SJSA1 (cell line): ENCODE data around the gene VSTM4. TPM values are rescaled to one million over a fixed set of nuclear protein-coding genes. Genes with fewer than 3 reads are reported as not detected.

ENCODE experiments used
- DNase-seq, 2 experiments: peaks; one replicate each; pipeline ENCODE4 v3.0.0-alpha.2; 2015 to 2020; ENCODE audit warnings: low spot score in 2 of 2, low read depth in 1 of 2
- H3K27ac ChIP-seq: fragments of 250-450 bp; sonication (Bioruptor Pico); 2 replicates; pipeline ENCODE4 v1.5.1; 2020; ENCODE audit warnings: mild to moderate bottlenecking, moderate library complexity
- H3K27me3 ChIP-seq: fragments of 250-450 bp; sonication (Bioruptor Pico); replicated peaks from 2 replicates; pipeline ENCODE4 v1.5.1; 2020; ENCODE audit warnings: mild to moderate bottlenecking, moderate library complexity
- H3K36me3 ChIP-seq: fragments of 250-450 bp; sonication (Bioruptor Pico); 2 replicates; pipeline ENCODE4 v1.5.1; 2020; ENCODE audit warnings: mild to moderate bottlenecking
- H3K4me1 ChIP-seq: fragments of 250-450 bp; sonication (Bioruptor Pico); replicated peaks from 2 replicates; pipeline ENCODE4 v1.6.1; 2021; ENCODE audit warnings: mild to moderate bottlenecking
- H3K4me3 ChIP-seq: fragments of 250-450 bp; sonication (Bioruptor Pico); 2 replicates; pipeline ENCODE4 v1.5.1; 2020; ENCODE audit warnings: mild to moderate bottlenecking
- H3K9me3 ChIP-seq: fragments of 250-450 bp; sonication (Bioruptor Pico); replicated peaks from 2 replicates; pipeline ENCODE4 v1.5.1; 2020; ENCODE audit warnings: mild to moderate bottlenecking
- total RNA-seq: library from RNA; depleted of rRNA; stranded (reverse); fragments of >200 nt; shearing (Covaris generic); gene quantifications from 2 replicates; pipeline ENCODE4 v1.2.3, GENCODE V29; 2014

The VSTM4 gene
- total RNA-seq, 1 experiment from 2014 or later, result 3.7 TPM

GRCh38 chr10:48990226-48990625 is 125.1 kb downstream of the VSTM4 start:
- Histone ChIP-seq H3K9me3 (no peaks in the 10 kb centered on the region), H3K36me3 (no peaks in the 10 kb centered on the region), H3K4me3 (no peak overlapping the region), H3K27ac (no peak overlapping the region), H3K4me1 (no peaks in the 10 kb centered on the region), H3K27me3 (no peaks in the 10 kb centered on the region)
- DNase-seq, result no peak

- Histone ChIP-seq H3K27me3 (no peaks in the 10 kb centered on the region), H3K36me3 (no peaks in the 10 kb centered on the region), H3K9me3 (no peaks in the 10 kb centered on the region), H3K4me1 (no peaks in the 10 kb centered on the region), H3K27ac (no peak overlapping the region), H3K4me3 (no peak overlapping the region)
- DNase-seq, result no peak
These were observed 129.6 kb downstream of the VSTM4 start for GRCh38 chr10:48985621-48986158.

- H3K4me3 ChIP-seq, result no peak overlapping the region
- no peak overlapping the region for H3K27ac ChIP-seq
- no peaks in the 10 kb centered on the region for H3K27me3 ChIP-seq
- no peaks in the 10 kb centered on the region for H3K36me3 ChIP-seq
- DNase-seq, result no peak
- no peaks in the 10 kb centered on the region for H3K4me1 ChIP-seq
- no peaks in the 10 kb centered on the region for H3K9me3 ChIP-seq
These were observed 131.5 kb downstream of the VSTM4 start for GRCh38 chr10:48983648-48984351.

- Histone ChIP-seq H3K27me3 (no peaks in the 10 kb centered on the region), H3K27ac (no peak overlapping the region), H3K4me3 (no peak overlapping the region), H3K4me1 (no peaks in the 10 kb centered on the region), H3K36me3 (no peaks in the 10 kb centered on the region), H3K9me3 (no peaks in the 10 kb centered on the region)
- DNase-seq, result no peak
These were observed 132.7 kb downstream of the VSTM4 start for GRCh38 chr10:48982584-48982983.

GRCh38 chr10:48981310-48981907 is 133.9 kb downstream of the VSTM4 start:
- no peak overlapping the region for H3K4me3 ChIP-seq
- H3K9me3 ChIP-seq, result no peaks in the 10 kb centered on the region
- H3K27ac ChIP-seq, result no peak overlapping the region
- no peaks in the 10 kb centered on the region for H3K4me1 ChIP-seq
- peak; percentile 30 to 59 for DNase-seq
- H3K27me3 ChIP-seq, result no peaks in the 10 kb centered on the region
- no peaks in the 10 kb centered on the region for H3K36me3 ChIP-seq

- H3K36me3 ChIP-seq, result no peaks in the 10 kb centered on the region
- no peak for DNase-seq
- no peaks in the 10 kb centered on the region for H3K27me3 ChIP-seq
- H3K4me3 ChIP-seq, result no peak overlapping the region
- H3K9me3 ChIP-seq, result no peaks in the 10 kb centered on the region
- no peaks in the 10 kb centered on the region for H3K4me1 ChIP-seq
- no peak overlapping the region for H3K27ac ChIP-seq
These were observed 137.0 kb downstream of the VSTM4 start for GRCh38 chr10:48978318-48978717.

- Histone ChIP-seq H3K4me1 (no peaks in the 10 kb centered on the region), H3K27me3 (no peaks in the 10 kb centered on the region), H3K9me3 (no peaks in the 10 kb centered on the region), H3K27ac (no peak overlapping the region), H3K36me3 (no peaks in the 10 kb centered on the region), H3K4me3 (no peak overlapping the region)
- no peak for DNase-seq
These were observed 139.1 kb downstream of the VSTM4 start for GRCh38 chr10:48976196-48976595.

- Histone ChIP-seq H3K27me3 (no peaks in the 10 kb centered on the region), H3K27ac (no peak overlapping the region), H3K9me3 (no peaks in the 10 kb centered on the region), H3K4me3 (no peak overlapping the region), H3K36me3 (no peaks in the 10 kb centered on the region), H3K4me1 (no peaks in the 10 kb centered on the region)
- DNase-seq, result no peak
These were observed 140.7 kb downstream of the VSTM4 start for GRCh38 chr10:48974510-48975156.

GRCh38 chr10:48973065-48973464 is 142.3 kb downstream of the VSTM4 start:
- Histone ChIP-seq H3K4me1 (no peaks in the 10 kb centered on the region), H3K27ac (no peak overlapping the region), H3K9me3 (no peaks in the 10 kb centered on the region), H3K4me3 (no peak overlapping the region), H3K36me3 (no peaks in the 10 kb centered on the region), H3K27me3 (no peaks in the 10 kb centered on the region)
- DNase-seq, result no peak

- no peaks in the 10 kb centered on the region for H3K36me3 ChIP-seq
- H3K27ac ChIP-seq, result no peak overlapping the region
- no peaks in the 10 kb centered on the region for H3K9me3 ChIP-seq
- no peaks in the 10 kb centered on the region for H3K27me3 ChIP-seq
- H3K4me1 ChIP-seq, result no peaks in the 10 kb centered on the region
- no peak overlapping the region for H3K4me3 ChIP-seq
- no peak for DNase-seq
These were observed 144.7 kb downstream of the VSTM4 start for GRCh38 chr10:48970654-48971053.

- H3K9me3 ChIP-seq, result no peaks in the 10 kb centered on the region
- H3K4me1 ChIP-seq, result no peaks in the 10 kb centered on the region
- no peak overlapping the region for H3K27ac ChIP-seq
- no peaks in the 10 kb centered on the region for H3K27me3 ChIP-seq
- DNase-seq, result no peak
- no peaks in the 10 kb centered on the region for H3K36me3 ChIP-seq
- no peak overlapping the region for H3K4me3 ChIP-seq
These were observed 145.3 kb downstream of the VSTM4 start for GRCh38 chr10:48970046-48970445.

GRCh38 chr10:48968036-48968435 is 147.3 kb downstream of the VSTM4 start:
- Histone ChIP-seq H3K27me3 (no peaks in the 10 kb centered on the region), H3K36me3 (no peaks in the 10 kb centered on the region), H3K27ac (no peak overlapping the region), H3K4me3 (no peak overlapping the region), H3K4me1 (no peaks in the 10 kb centered on the region), H3K9me3 (no peaks in the 10 kb centered on the region)
- no peak for DNase-seq

- Histone ChIP-seq H3K9me3 (no peaks in the 10 kb centered on the region), H3K36me3 (no peaks in the 10 kb centered on the region), H3K27me3 (no peaks in the 10 kb centered on the region), H3K4me3 (no peak overlapping the region), H3K4me1 (no peaks in the 10 kb centered on the region), H3K27ac (no peak overlapping the region)
- DNase-seq, result no peak
These were observed 149.9 kb downstream of the VSTM4 start for GRCh38 chr10:48965460-48965859.
